ENCODE measurements around the gene SYT6. TPM values are rescaled to one million over a fixed set of nuclear protein-coding genes. Genes with fewer than 3 reads are reported as not detected.

Gene SYT6
- total RNA-seq, 1 experiment from 2014 or later = not detected

GRCh38 chr1:114043054-114043453 is 110.6 kb downstream of the SYT6 start:
- no TSS peak for BruUV-seq (replicated peaks)
- POLR2A ChIA-PET (ENCODE audit: unreplicated experiment) = no interaction called here
- DNase-seq = no peak
- Histone ChIP-seq H2AFZ (no peak overlapping the region), H3F3A (ENCODE audit: insufficient read depth, low read depth) (peaks cover 24% of the 10 kb centered on the region), H3K27me3 (ENCODE audit: insufficient read depth, low read depth) (no peaks in the 10 kb centered on the region), H3K4me3 (no peak overlapping the region), H4K20me1 (ENCODE audit: insufficient read depth) (no peaks in the 10 kb centered on the region), H3K4me2 (no peak overlapping the region), H3K9me2 (ENCODE audit: insufficient read depth) (no peaks in the 10 kb centered on the region), H3K36me3 (ENCODE audit: low read depth) (no peaks in the 10 kb centered on the region), H3K9me3 (ENCODE audit: insufficient read depth, low read depth) (no peaks in the 10 kb centered on the region), H3K4me1 (replicated peaks; ENCODE audit: insufficient read depth) (peaks cover 33% of the 10 kb centered on the region), H3K27ac (no peak overlapping the region), H3K79me2 (ENCODE audit: low read depth) (no peaks in the 10 kb centered on the region)
- intact Hi-C loops (cut with micrococcal nuclease; ENCODE audit: unreplicated experiment) = no loop called here
- TF ChIP-seq EZH2 (IDR thresholded peaks at IDR 0.05; ENCODE audit: low read depth) = no peak
- TF ChIP-seq CTCF (conservative IDR thresholded peaks at IDR 0.05) = no peak
- CTCF ChIA-PET = no interaction called here

- Histone ChIP-seq H3F3A (ENCODE audit: insufficient read depth, low read depth) (peaks cover 25% of the 10 kb centered on the region), H3K9me2 (ENCODE audit: insufficient read depth) (no peaks in the 10 kb centered on the region), H3K27me3 (ENCODE audit: insufficient read depth, low read depth) (no peaks in the 10 kb centered on the region), H4K20me1 (ENCODE audit: insufficient read depth) (no peaks in the 10 kb centered on the region), H3K79me2 (ENCODE audit: low read depth) (no peaks in the 10 kb centered on the region), H3K9me3 (ENCODE audit: insufficient read depth, low read depth) (no peaks in the 10 kb centered on the region), H3K4me2 (peak overlapping the region; percentile 45), H2AFZ (no peak overlapping the region; the same call in 1 of the 2 replicates), H3K36me3 (ENCODE audit: low read depth) (no peaks in the 10 kb centered on the region), H3K4me3 (no peak overlapping the region), H3K4me1 (replicated peaks; ENCODE audit: insufficient read depth) (peaks cover 44% of the 10 kb centered on the region), H3K27ac (peak overlapping the region; percentile 79)
- intact Hi-C loops (cut with micrococcal nuclease; ENCODE audit: unreplicated experiment) = no loop called here
- peak in 1 of 2 experiments; percentile 93 for DNase-seq
- ChIA-PET POLR2A (ENCODE audit: unreplicated experiment) (no interaction called here), CTCF (no interaction called here)
- TF ChIP-seq CTCF (conservative IDR thresholded peaks at IDR 0.05) (no peak), EZH2 (IDR thresholded peaks at IDR 0.05; ENCODE audit: low read depth) (no peak)
- BruUV-seq (replicated peaks) = no TSS peak
Measured at GRCh38 chr1:114040273-114041015, 113.2 kb downstream of the SYT6 start.

Other genes starting within 250 kb of the SYT6 start
- 10.0 and 11.7 TPM in 2 replicates for gene AP4B1, start 249.1 kb downstream of the SYT6 start, total RNA-seq (2021)
- 10.1 and 11.2 TPM in 2 replicates for gene DCLRE1B, start 248.5 kb downstream of the SYT6 start, total RNA-seq (2021)
- 20.0 and 26.3 TPM in 2 replicates for gene HIPK1, start 224.5 kb downstream of the SYT6 start, total RNA-seq (2021)
- gene OLFML3, start 174.4 kb downstream of the SYT6 start, total RNA-seq (2021) = 0.45 and 0.52 TPM in 2 replicates